IMR-90 (cell line): ENCODE results near the gene CRTAP. TPM values are rescaled to one million over a fixed set of nuclear protein-coding genes. Genes with fewer than 3 reads are reported as not detected.

Experiments used
- ATAC-seq: fragments of 200-7000 bp; cut with Tn5 transposase; 2 replicates; pipeline ENCODE4 v1.9.1; 2020; ENCODE audit warnings: low read depth, mild to moderate bottlenecking, moderate library complexity
- BruUV-seq: library from RNA; stranded (reverse); fragments of 400-500 nt; replicated peaks from 2 replicates; lab custom pipeline; 2021; lab: Mats Ljungman, UMichigan
- CTCF ChIA-PET: fragments of 300-600 bp; formaldehyde crosslinking; extraction: SDS; loops from one replicate; lab custom pipeline; 2021; ENCODE audit warnings: antibody characterized with exemption; lab: Yijun Ruan, JAX
- POLR2A ChIA-PET: fragments of 300-600 bp; sonication (Branson Sonifier 250); formaldehyde crosslinking; loops from one replicate; lab custom pipeline; 2022; ENCODE audit warnings: antibody characterized with exemption; ENCODE audit not compliant: unreplicated experiment; lab: Charles Lee
- DNase-seq: peaks from one replicate; pipeline ENCODE4 v3.0.0; 2013
- H2AFZ ChIP-seq: replicated peaks from 2 replicates; pipeline ENCODE3; 2013; ENCODE audit warnings: low read length, mild to moderate bottlenecking; ENCODE audit not compliant: poor library complexity
- H2AK5ac ChIP-seq: 2 replicates; pipeline ENCODE4 v1.6.1; 2013; ENCODE audit warnings: low read depth, low read length, inconsistent platforms
- H2AK9ac ChIP-seq: replicated peaks from 2 replicates; pipeline ENCODE3; 2013; ENCODE audit warnings: mild to moderate bottlenecking, low read depth, low read length, moderate library complexity; ENCODE audit not compliant: poor library complexity
- H2BK120ac ChIP-seq: 2 replicates; pipeline ENCODE4 v1.6.1; 2013; ENCODE audit warnings: low read depth, low read length, inconsistent platforms
- H2BK15ac ChIP-seq: 3 replicates; pipeline ENCODE4 v1.6.1; 2013; ENCODE audit warnings: low read depth, low read length, inconsistent platforms
- H2BK20ac ChIP-seq: 2 replicates; pipeline ENCODE4 v1.6.1; 2013; ENCODE audit warnings: low read depth, mild to moderate bottlenecking, inconsistent platforms, low read length, moderate library complexity
- H2BK5ac ChIP-seq: 2 replicates; pipeline ENCODE4 v1.6.1; 2013; ENCODE audit warnings: mild to moderate bottlenecking, low read depth, low read length, inconsistent platforms; ENCODE audit not compliant: poor library complexity, severe bottlenecking
- H3K14ac ChIP-seq: replicated peaks from 2 replicates; pipeline ENCODE4 v1.6.1; 2013; ENCODE audit warnings: low read depth, low read length, inconsistent platforms
- H3K18ac ChIP-seq: 2 replicates; pipeline ENCODE4 v1.6.1; 2013; ENCODE audit warnings: low read depth, low read length, control low read depth
- H3K23ac ChIP-seq: 2 replicates; pipeline ENCODE4 v1.6.1; 2013; ENCODE audit warnings: low read depth, low read length, inconsistent platforms
- H3K27ac ChIP-seq: 2 replicates; pipeline ENCODE4 v1.5.1; 2013; ENCODE audit warnings: mild to moderate bottlenecking, control low read depth, low read length; ENCODE audit not compliant: insufficient read depth
- H3K27me3 ChIP-seq: 2 replicates; pipeline ENCODE4 v1.6.1; 2013; ENCODE audit warnings: low read length; ENCODE audit not compliant: control insufficient read depth, insufficient read depth
- H3K36me3 ChIP-seq: 2 replicates; pipeline ENCODE4 v1.6.1; 2013; ENCODE audit warnings: low read length, mixed read lengths; ENCODE audit not compliant: control insufficient read depth, insufficient read depth
- H3K4ac ChIP-seq: 2 replicates; pipeline ENCODE4 v1.6.1; 2013; ENCODE audit warnings: low read depth, low read length, inconsistent platforms
- H3K4me1 ChIP-seq: 2 replicates; pipeline ENCODE4 v1.6.1; 2013; ENCODE audit warnings: low read length, mixed read lengths; ENCODE audit not compliant: control insufficient read depth, insufficient read depth
- H3K4me2 ChIP-seq: 2 replicates; pipeline ENCODE4 v1.6.1; 2013; ENCODE audit warnings: low read depth, mild to moderate bottlenecking, control low read depth, low read length, moderate library complexity
- H3K4me3 ChIP-seq: 2 replicates; pipeline ENCODE4 v1.5.1; 2013; ENCODE audit warnings: low read depth, mild to moderate bottlenecking, control low read depth, low read length, moderate library complexity; ENCODE audit not compliant: insufficient read depth
- H3K56ac ChIP-seq: 2 replicates; pipeline ENCODE4 v1.6.1; 2013; ENCODE audit warnings: low read length, inconsistent platforms; ENCODE audit not compliant: insufficient read depth; ENCODE audit errors: extremely low read depth
- H3K79me1 ChIP-seq, 2 experiments: 2 replicates each; pipeline ENCODE4 v1.6.1; 2013; ENCODE audit warnings: low read length in 2 of 2, inconsistent platforms in 1 of 2, low read depth in 1 of 2
- H3K9ac ChIP-seq: 2 replicates; pipeline ENCODE4 v1.6.1; 2013; ENCODE audit warnings: low read depth, low read length, control low read depth
- H3K9me1 ChIP-seq: 2 replicates; pipeline ENCODE4 v1.6.1; 2013; ENCODE audit warnings: low read length, inconsistent platforms; ENCODE audit not compliant: insufficient read depth
- H3K9me3 ChIP-seq: 2 replicates; pipeline ENCODE4 v1.6.1; 2013; ENCODE audit warnings: low read length; ENCODE audit not compliant: control insufficient read depth, insufficient read depth
- H4K20me1 ChIP-seq: 2 replicates; pipeline ENCODE4 v1.6.1; 2013; ENCODE audit warnings: low read length, inconsistent platforms; ENCODE audit not compliant: insufficient read depth
- H4K5ac ChIP-seq: 2 replicates; pipeline ENCODE4 v1.6.1; 2013; ENCODE audit warnings: mild to moderate bottlenecking, low read depth, low read length, control low read depth
- H4K8ac ChIP-seq, 2 experiments: 2 replicates each; pipeline ENCODE4 v1.6.1; 2013; ENCODE audit warnings: low read depth in 2 of 2, low read length in 2 of 2, control low read depth in 1 of 2, inconsistent platforms in 1 of 2
- H4K91ac ChIP-seq: 2 replicates; pipeline ENCODE4 v1.6.1; 2013; ENCODE audit warnings: low read depth, low read length, inconsistent platforms; ENCODE audit not compliant: insufficient read depth
- BHLHE40 ChIP-seq: fragments of 150-350 bp; IDR thresholded peaks from 2 replicates; pipeline ENCODE4 v1.6.1; 2016; ENCODE audit warnings: mild to moderate bottlenecking, low read depth, low read length
- CEBPB ChIP-seq: IDR thresholded peaks from 2 replicates; pipeline ENCODE4 v1.6.1; 2012; ENCODE audit warnings: low read depth, low read length, improper control_type of control experiment
- CHD1 ChIP-seq: IDR thresholded peaks from 2 replicates; pipeline ENCODE4 v1.6.1; 2012; ENCODE audit warnings: low read depth, low read length, improper control_type of control experiment
- FOS ChIP-seq: fragments of 150-350 bp; IDR thresholded peaks from 2 replicates; pipeline ENCODE4 v1.6.1; 2016; ENCODE audit warnings: low read depth, low read length
- MAFK ChIP-seq: IDR thresholded peaks from 2 replicates; pipeline ENCODE4 v1.6.1; 2012; ENCODE audit warnings: low read depth, low read length, improper control_type of control experiment
- MAZ ChIP-seq: IDR thresholded peaks from 2 replicates; pipeline ENCODE4 v1.6.1; 2012; ENCODE audit warnings: low read depth, mild to moderate bottlenecking, low read length, improper control_type of control experiment, moderate library complexity, borderline replicate concordance
- MXI1 ChIP-seq: IDR thresholded peaks from 2 replicates; pipeline ENCODE4 v1.6.1; 2012; ENCODE audit warnings: low read depth, mild to moderate bottlenecking, low read length, moderate library complexity, borderline replicate concordance
- NFE2L2 ChIP-seq: fragments of 150-350 bp; IDR thresholded peaks from 2 replicates; pipeline ENCODE4 v1.6.1; 2016; ENCODE audit warnings: low read depth, mild to moderate bottlenecking, low read length
- POLR2A ChIP-seq: IDR thresholded peaks from 2 replicates; pipeline ENCODE4 v1.6.1; 2012; ENCODE audit warnings: mild to moderate bottlenecking, low read depth, low read length
- RAD21 ChIP-seq: IDR thresholded peaks from 2 replicates; pipeline ENCODE4 v1.6.1; 2012; ENCODE audit warnings: low read length, improper control_type of control experiment
- RCOR1 ChIP-seq: IDR thresholded peaks from 2 replicates; pipeline ENCODE4 v1.6.1; 2012; ENCODE audit warnings: mild to moderate bottlenecking, low read length, improper control_type of control experiment; ENCODE audit not compliant: insufficient replicate concordance
- RFX5 ChIP-seq: IDR thresholded peaks from 2 replicates; pipeline ENCODE4 v1.8.0; 2012; ENCODE audit warnings: low read depth, mild to moderate bottlenecking, low read length, moderate library complexity
- SMC3 ChIP-seq: fragments of 150-350 bp; IDR thresholded peaks from 2 replicates; pipeline ENCODE4 v1.6.1; 2016; ENCODE audit warnings: low read depth, mild to moderate bottlenecking, antibody characterized with exemption, low read length, moderate library complexity
- WGBS, 2 experiments: methylation state at CpG; one replicate each; pipeline versions ENCODE4 v1.1.5 to v1.1.7; 2013; ENCODE audit warnings: missing lambda C conversion rate in 2 of 2; ENCODE audit not compliant: insufficient read length in 1 of 2; ENCODE audit errors: extremely low coverage in 2 of 2; 5-methylcytosine and 5-hydroxymethylcytosine counted together
- dilution Hi-C: fragments of 300-500 bp; cut with HindIII; formaldehyde crosslinking; loops from one replicate; pipeline ENCODE4 v1.14.3; 2018; ENCODE audit warnings: low sequenced_read_pairs; ENCODE audit not compliant: unreplicated experiment
- in situ Hi-C: fragments of 300-500 bp; cut with MboI; formaldehyde crosslinking; loops from 3 replicates; pipeline ENCODE4 v1.14.3; 2019; ENCODE audit warnings: low sequenced_read_pairs, inconsistent platforms, mixed read lengths
- intact Hi-C: fragments of 100-400 bp; cut with micrococcal nuclease; formaldehyde crosslinking; loops from 2 replicates; pipeline ENCODE4 v1.10.0; 2022
- polyA plus RNA-seq, 3 experiments: library from polyadenylated mRNA; depleted of rRNA; stranded (reverse); fragments of >200 nt; gene quantifications; 2 replicates each; pipeline ENCODE4 v1.2.3, GENCODE V29; 2012; ENCODE audit warnings: low replicate concordance in 1 of 3
- total RNA-seq: library from RNA; depleted of rRNA; stranded (reverse); fragments of >200 nt; gene quantifications from 2 replicates; pipeline ENCODE4 v1.2.3, GENCODE V29; 2012
- TF ChIP-seq, protein P1 (sequence below): fragments of 150-350 bp; IDR thresholded peaks from 2 replicates; pipeline ENCODE4 v1.6.1; 2017; ENCODE audit warnings: mild to moderate bottlenecking, antibody characterized with exemption, low read length, low read depth
- TF ChIP-seq, protein P2 (sequence below): fragments of 150-350 bp; IDR thresholded peaks from 2 replicates; pipeline ENCODE4 v1.6.1; 2016; ENCODE audit warnings: low read depth, mild to moderate bottlenecking, low read length, moderate library complexity, borderline replicate concordance
- TF ChIP-seq, protein P3 (sequence below): conservative IDR thresholded peaks from 2 replicates; pipeline ENCODE4 v1.5.1; 2012; ENCODE audit warnings: mild to moderate bottlenecking, low read depth, low read length, improper control_type of control experiment

Gene CRTAP
- total and polyA plus RNA-seq, 2 of the 4 experiments (the other 2 are of a cell fraction): 108 to 205 TPM

DNA sequence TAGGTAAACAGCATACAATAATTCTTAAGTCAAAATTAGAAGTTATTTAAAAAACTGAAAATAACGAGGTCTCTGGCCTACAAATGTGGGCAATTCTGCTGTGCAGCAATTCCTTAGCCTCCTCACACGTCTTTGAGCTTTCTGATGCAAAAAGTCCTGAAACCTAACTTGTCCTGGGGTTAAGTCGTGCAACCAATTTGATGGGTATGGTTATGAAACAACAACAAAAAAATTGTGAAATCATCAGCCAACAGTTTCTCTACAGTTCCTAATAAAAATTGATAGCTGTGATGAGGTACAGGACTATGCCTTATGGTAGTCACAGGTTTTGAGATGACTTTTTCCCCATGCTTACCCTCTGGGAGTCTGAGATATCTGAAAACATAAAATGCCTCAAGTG lies 10.3 kb upstream of the CRTAP start:
- H4K5ac ChIP-seq: no peak overlapping the region
- H3K14ac ChIP-seq: no peak overlapping the region
- H3K4ac ChIP-seq: no peak overlapping the region
- H3K56ac ChIP-seq: no peak overlapping the region
- no peak overlapping the region for H2BK5ac ChIP-seq
- H3K9me3 ChIP-seq: no peaks in the 10 kb centered on the region
- H2BK120ac ChIP-seq: no peak overlapping the region
- no CpG with 5 or more reads among the region's 3 CpGs for whole genome bisulfite sequencing, 2 experiments
- POLR2A ChIA-PET: no interaction called here
- dilution Hi-C loops (no loop called here), intact Hi-C loops (no loop called here), in situ Hi-C loops (no loop called here)
- H4K20me1 ChIP-seq: no peaks in the 10 kb centered on the region
- no peak overlapping the region for H4K8ac ChIP-seq
- no peak overlapping the region for H4K91ac ChIP-seq
- H2AFZ ChIP-seq: no peak overlapping the region
- H2BK15ac ChIP-seq: no peak overlapping the region
- no peak overlapping the region for H2AK9ac ChIP-seq
- BruUV-seq: no TSS peak
- no peaks in the 10 kb centered on the region for H3K9me1 ChIP-seq
- no peaks in the 10 kb centered on the region for H3K36me3 ChIP-seq
- DNase-seq: no peak
- H3K27ac ChIP-seq: no peak overlapping the region
- no peaks in the 10 kb centered on the region for H3K4me1 ChIP-seq
- H2AK5ac ChIP-seq: no peak overlapping the region
- no peak for ATAC-seq
- no peak overlapping the region for H3K9ac ChIP-seq
- TF ChIP-seq MAZ (no peak), BHLHE40 (no peak), CEBPB (no peak), SMC3 (no peak), NFE2L2 (no peak), POLR2A (no peak), RCOR1 (no peak), MXI1 (no peak), MAFK (no peak), FOS (no peak), CHD1 (no peak), RFX5 (no peak), RAD21 (no peak)
- TF ChIP-seq, protein P1, sequence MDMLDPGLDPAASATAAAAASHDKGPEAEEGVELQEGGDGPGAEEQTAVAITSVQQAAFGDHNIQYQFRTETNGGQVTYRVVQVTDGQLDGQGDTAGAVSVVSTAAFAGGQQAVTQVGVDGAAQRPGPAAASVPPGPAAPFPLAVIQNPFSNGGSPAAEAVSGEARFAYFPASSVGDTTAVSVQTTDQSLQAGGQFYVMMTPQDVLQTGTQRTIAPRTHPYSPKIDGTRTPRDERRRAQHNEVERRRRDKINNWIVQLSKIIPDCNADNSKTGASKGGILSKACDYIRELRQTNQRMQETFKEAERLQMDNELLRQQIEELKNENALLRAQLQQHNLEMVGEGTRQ: no peak
- TF ChIP-seq, protein P2, sequence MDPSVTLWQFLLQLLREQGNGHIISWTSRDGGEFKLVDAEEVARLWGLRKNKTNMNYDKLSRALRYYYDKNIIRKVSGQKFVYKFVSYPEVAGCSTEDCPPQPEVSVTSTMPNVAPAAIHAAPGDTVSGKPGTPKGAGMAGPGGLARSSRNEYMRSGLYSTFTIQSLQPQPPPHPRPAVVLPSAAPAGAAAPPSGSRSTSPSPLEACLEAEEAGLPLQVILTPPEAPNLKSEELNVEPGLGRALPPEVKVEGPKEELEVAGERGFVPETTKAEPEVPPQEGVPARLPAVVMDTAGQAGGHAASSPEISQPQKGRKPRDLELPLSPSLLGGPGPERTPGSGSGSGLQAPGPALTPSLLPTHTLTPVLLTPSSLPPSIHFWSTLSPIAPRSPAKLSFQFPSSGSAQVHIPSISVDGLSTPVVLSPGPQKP: no peak
- TF ChIP-seq, protein P3, sequence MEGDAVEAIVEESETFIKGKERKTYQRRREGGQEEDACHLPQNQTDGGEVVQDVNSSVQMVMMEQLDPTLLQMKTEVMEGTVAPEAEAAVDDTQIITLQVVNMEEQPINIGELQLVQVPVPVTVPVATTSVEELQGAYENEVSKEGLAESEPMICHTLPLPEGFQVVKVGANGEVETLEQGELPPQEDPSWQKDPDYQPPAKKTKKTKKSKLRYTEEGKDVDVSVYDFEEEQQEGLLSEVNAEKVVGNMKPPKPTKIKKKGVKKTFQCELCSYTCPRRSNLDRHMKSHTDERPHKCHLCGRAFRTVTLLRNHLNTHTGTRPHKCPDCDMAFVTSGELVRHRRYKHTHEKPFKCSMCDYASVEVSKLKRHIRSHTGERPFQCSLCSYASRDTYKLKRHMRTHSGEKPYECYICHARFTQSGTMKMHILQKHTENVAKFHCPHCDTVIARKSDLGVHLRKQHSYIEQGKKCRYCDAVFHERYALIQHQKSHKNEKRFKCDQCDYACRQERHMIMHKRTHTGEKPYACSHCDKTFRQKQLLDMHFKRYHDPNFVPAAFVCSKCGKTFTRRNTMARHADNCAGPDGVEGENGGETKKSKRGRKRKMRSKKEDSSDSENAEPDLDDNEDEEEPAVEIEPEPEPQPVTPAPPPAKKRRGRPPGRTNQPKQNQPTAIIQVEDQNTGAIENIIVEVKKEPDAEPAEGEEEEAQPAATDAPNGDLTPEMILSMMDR: no peak
- H2BK20ac ChIP-seq: no peak overlapping the region
- CTCF ChIA-PET: interaction anchor here (1.1 kb wide), 1 partner anchor 17 kb away, joined by 3 read pairs; no protein-coding TSS in a partner anchor
- no peak overlapping the region for H3K4me2 ChIP-seq
- no peak overlapping the region for H3K23ac ChIP-seq
- no peak overlapping the region for H3K18ac ChIP-seq
- H3K27me3 ChIP-seq: peaks cover 6% of the 10 kb centered on the region; the same call in 1 of the 2 replicates
- H3K79me1 ChIP-seq: no peaks in the 10 kb centered on the region
- H3K4me3 ChIP-seq: no peak overlapping the region
